Gastroesophageal sphincter (tissue), 3 donors: ENCODE data around the gene TTC39C.

ENCODE experiments used
- EP300 ChIP-seq: sonication (generic); formaldehyde crosslinking; IDR thresholded peaks from one replicate; pipeline ENCODE4 v1.6.1; 2017; ENCODE audit warnings: antibody characterized with exemption, mild to moderate bottlenecking
- POLR2A ChIP-seq, 2 donors: fragments of 450-650 bp; IDR thresholded peaks; one replicate each; pipeline ENCODE4 v1.6.1; 2017; ENCODE audit warnings: antibody characterized with exemption in 2 of 2, mild to moderate bottlenecking in 2 of 2, moderate library complexity in 1 of 2
- TF ChIP-seq, protein P1 (sequence below), 4 experiments: fragments of 200-600 bp in 2 of 4; fragments of 450-650 bp in 2 of 4; sonication (generic) in 1 of 4; IDR thresholded peaks; one replicate each; pipeline ENCODE4 v1.5.1; 2017 to 2019; ENCODE audit warnings: antibody characterized with exemption in 4 of 4, mild to moderate bottlenecking in 2 of 4, moderate library complexity in 2 of 4

DNA sequence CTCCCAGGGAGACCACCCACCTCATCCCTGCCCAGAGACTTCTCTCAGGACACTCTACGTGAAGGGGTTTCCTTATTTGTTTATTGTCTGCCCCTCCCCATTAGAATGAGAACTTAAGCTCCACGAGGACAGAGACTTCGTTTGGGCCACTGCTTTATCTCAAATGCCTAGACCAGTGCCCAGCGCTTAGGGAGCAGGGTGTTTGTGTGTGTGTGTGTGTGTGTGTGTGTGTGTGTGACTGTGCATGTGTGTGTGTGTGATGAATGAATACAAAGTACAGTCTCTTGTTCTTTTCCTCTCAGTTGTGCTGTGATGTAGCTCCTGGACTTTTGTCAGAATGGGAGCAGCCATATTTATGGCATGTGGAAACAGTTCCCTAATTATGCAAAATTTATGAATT lies 89.9 kb downstream of the TTC39C start:
- TF ChIP-seq, protein P1, sequence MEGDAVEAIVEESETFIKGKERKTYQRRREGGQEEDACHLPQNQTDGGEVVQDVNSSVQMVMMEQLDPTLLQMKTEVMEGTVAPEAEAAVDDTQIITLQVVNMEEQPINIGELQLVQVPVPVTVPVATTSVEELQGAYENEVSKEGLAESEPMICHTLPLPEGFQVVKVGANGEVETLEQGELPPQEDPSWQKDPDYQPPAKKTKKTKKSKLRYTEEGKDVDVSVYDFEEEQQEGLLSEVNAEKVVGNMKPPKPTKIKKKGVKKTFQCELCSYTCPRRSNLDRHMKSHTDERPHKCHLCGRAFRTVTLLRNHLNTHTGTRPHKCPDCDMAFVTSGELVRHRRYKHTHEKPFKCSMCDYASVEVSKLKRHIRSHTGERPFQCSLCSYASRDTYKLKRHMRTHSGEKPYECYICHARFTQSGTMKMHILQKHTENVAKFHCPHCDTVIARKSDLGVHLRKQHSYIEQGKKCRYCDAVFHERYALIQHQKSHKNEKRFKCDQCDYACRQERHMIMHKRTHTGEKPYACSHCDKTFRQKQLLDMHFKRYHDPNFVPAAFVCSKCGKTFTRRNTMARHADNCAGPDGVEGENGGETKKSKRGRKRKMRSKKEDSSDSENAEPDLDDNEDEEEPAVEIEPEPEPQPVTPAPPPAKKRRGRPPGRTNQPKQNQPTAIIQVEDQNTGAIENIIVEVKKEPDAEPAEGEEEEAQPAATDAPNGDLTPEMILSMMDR (IDR thresholded peaks at IDR 0.05), result no peak
- TF ChIP-seq EP300 (no peak), POLR2A (IDR thresholded peaks at IDR 0.05) (no peak)
